HCT116 (cell line): ENCODE data around the gene MTA2.

Experiments
- POLR2AphosphoS5 ChIP-seq: IDR thresholded peaks from 2 replicates; pipeline ENCODE4 v1.6.1; 2011; ENCODE audit warnings: mild to moderate bottlenecking, low read depth, low read length, moderate library complexity
- YY1 ChIP-seq: IDR thresholded peaks from 2 replicates; pipeline ENCODE4 v1.6.1; 2011; ENCODE audit warnings: low read length, low read depth, moderate library complexity, mild to moderate bottlenecking; ENCODE audit not compliant: insufficient replicate concordance; ENCODE audit errors: extremely low read depth
- ZBTB33 ChIP-seq: IDR thresholded peaks from 2 replicates; pipeline ENCODE4 v1.6.1; 2011; ENCODE audit warnings: mild to moderate bottlenecking, low read length, moderate library complexity; ENCODE audit not compliant: insufficient replicate concordance; ENCODE audit errors: extremely low read depth

GRCh38 chr11:62545437-62546243, 56.0 kb downstream of the MTA2 start:
- peak; percentile 55; the same call in 1 of the 2 replicates for TF ChIP-seq POLR2AphosphoS5
- no peak for TF ChIP-seq ZBTB33
- TF ChIP-seq YY1, result no peak
